ENCODE measurements around the gene CDK2AP2. TPM values are rescaled to one million over a fixed set of nuclear protein-coding genes. Genes with fewer than 3 reads are reported as not detected.

The CDK2AP2 gene
- total RNA-seq, 3 donors from 2014 or later: 32.1 to 35.4 (median 32.8) TPM

DNA sequence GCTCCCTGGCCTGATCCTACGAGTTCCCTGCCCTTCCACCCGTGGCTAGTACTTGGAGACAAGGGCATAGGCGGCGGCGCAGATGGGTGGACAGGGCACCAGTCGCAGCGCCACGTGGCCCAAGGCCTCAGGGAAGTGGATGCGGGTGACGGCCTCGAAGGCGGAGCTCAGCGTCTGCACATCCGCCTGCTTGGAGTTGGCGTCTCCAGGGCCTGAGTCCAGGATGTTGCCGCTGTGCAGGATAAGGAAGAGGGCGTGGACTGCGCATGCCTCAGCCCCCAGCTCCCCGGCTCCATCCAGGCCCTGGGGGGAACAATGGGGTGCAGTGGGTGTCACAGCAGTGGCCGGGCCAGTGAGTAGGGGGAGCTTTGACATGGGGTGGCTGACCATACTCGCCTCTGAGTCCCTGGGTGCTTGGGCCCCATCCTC, 9.4 kb downstream of the CDK2AP2 start:
- no peaks in the 10 kb centered on the region for H3K9me3 ChIP-seq
- H3K4me1 ChIP-seq: peaks cover under 1 to 3% of the 10 kb centered on the region in 2 donors
- intact Hi-C loops (cut with DNase I; ENCODE audit: low total_unique reads): no loop called here
- no peak overlapping the region for H3K27ac ChIP-seq
- H3K4me3 ChIP-seq: no peak overlapping the region
- DNase-seq (ENCODE audit: low spot score in 2 of 2): no peak
- no peaks in the 10 kb centered on the region for H3K27me3 ChIP-seq
- no peaks in the 10 kb centered on the region for H3K36me3 ChIP-seq
- no peak for TF ChIP-seq CTCF (IDR thresholded peaks at IDR 0.05)
- no peak for TF ChIP-seq POLR2AphosphoS5 (IDR thresholded peaks at IDR 0.05)
- TF ChIP-seq POLR2A (IDR thresholded peaks at IDR 0.05): no peak

GRCh38 chr11:67497656-67498291, 10.2 kb downstream of the CDK2AP2 start:
- TF ChIP-seq POLR2A (IDR thresholded peaks at IDR 0.05) (no peak), POLR2AphosphoS5 (IDR thresholded peaks at IDR 0.05) (no peak), CTCF (IDR thresholded peaks at IDR 0.05) (no peak)
- no peaks in the 10 kb centered on the region for H3K36me3 ChIP-seq
- DNase-seq (ENCODE audit: low spot score in 2 of 2): no peak

GRCh38 chr11:67496113-67496512, 11.8 kb downstream of the CDK2AP2 start:
- Histone ChIP-seq H3K36me3 (no peaks in the 10 kb centered on the region), H3K9me3 (no peaks in the 10 kb centered on the region), H3K27ac (no peak overlapping the region), H3K4me3 (no peak overlapping the region), H3K4me1 (no peaks in the 10 kb centered on the region), H3K27me3 (no peaks in the 10 kb centered on the region)
- TF ChIP-seq CTCF (IDR thresholded peaks at IDR 0.05): no peak
- TF ChIP-seq POLR2AphosphoS5 (IDR thresholded peaks at IDR 0.05): no peak
- no peak for TF ChIP-seq POLR2A (IDR thresholded peaks at IDR 0.05)
- intact Hi-C loops (cut with DNase I; ENCODE audit: low total_unique reads): no loop called here
- DNase-seq (ENCODE audit: low spot score in 2 of 2): no peak

More at GRCh38 chr11:67497656-67498291, 10.2 kb downstream of the CDK2AP2 start:
- Histone ChIP-seq H3K9me3 (no peaks in the 10 kb centered on the region), H3K27me3 (no peaks in the 10 kb centered on the region), H3K4me3 (no peak overlapping the region), H3K4me1 (no peaks in the 10 kb centered on the region), H3K27ac (no peak overlapping the region)
- intact Hi-C loops (cut with DNase I; ENCODE audit: low total_unique reads): no loop called here

DNA sequence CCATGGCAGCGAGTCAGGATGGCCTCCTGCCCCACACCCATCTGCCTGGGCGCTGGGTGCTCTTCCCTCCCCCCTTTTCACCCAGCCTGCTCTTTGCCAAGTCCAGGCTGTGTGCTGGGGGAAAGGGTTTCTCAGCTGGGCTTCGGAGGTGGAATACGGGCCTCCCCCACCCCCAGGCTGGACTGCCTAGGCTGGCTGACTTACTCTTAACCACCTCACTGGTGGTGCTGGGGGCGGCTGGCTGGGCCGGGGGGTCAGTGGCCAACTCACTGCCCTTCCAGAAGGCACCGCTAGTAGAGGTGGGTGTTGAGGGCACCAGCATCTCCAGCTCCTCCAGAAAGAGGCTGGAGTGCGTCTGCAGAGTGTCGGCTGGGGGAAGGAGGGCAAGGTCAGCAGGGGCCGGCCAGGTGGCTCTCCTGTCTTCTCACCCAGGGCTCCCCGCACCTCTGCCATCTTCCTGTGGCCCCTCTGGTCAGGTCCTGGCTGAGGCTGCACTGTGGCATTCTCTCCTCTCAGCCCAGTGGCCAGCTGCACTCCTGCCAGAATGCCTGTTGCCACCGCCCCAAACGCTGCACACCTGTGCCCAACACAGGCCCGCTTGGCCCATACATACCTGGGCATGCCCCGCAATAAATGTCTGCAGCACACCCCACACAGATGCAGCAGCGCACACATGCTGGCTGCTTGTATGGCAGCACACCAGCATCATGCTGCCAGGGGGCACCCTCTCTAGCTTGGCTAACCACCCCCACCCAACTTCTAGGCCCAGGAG, 12.5 kb downstream of the CDK2AP2 start:
- Histone ChIP-seq H3K4me1 (no peaks in the 10 kb centered on the region), H3K4me3 (no peak overlapping the region), H3K36me3 (no peaks in the 10 kb centered on the region), H3K27ac (no peak overlapping the region), H3K9me3 (no peaks in the 10 kb centered on the region), H3K27me3 (no peaks in the 10 kb centered on the region)
- TF ChIP-seq CTCF (IDR thresholded peaks at IDR 0.05) (no peak), POLR2A (IDR thresholded peaks at IDR 0.05) (no peak), POLR2AphosphoS5 (IDR thresholded peaks at IDR 0.05) (no peak)
- no peak for DNase-seq (ENCODE audit: low spot score in 2 of 2)
- intact Hi-C loops (cut with DNase I; ENCODE audit: low total_unique reads): no loop called here

Data from breast epithelium (tissue), 4 donors.